AG09319 (cell line): ENCODE measurements around the gene TMEM156.

Experiments
- DNase-seq: peaks from one replicate; pipeline ENCODE4 v3.0.0-alpha.2; 2010; ENCODE audit warnings: low read depth; ENCODE audit errors: extremely low read depth
- TF ChIP-seq, protein P1 (sequence below): IDR thresholded peaks from 2 replicates; pipeline ENCODE4 v1.5.1; 2011; ENCODE audit warnings: low read depth, mild to moderate bottlenecking, inconsistent platforms, low read length, moderate library complexity

Gene TMEM156

GRCh38 chr4:38926896-38927295, 105.3 kb downstream of the TMEM156 start:
- DNase-seq, result no peak
- TF ChIP-seq, protein P1, sequence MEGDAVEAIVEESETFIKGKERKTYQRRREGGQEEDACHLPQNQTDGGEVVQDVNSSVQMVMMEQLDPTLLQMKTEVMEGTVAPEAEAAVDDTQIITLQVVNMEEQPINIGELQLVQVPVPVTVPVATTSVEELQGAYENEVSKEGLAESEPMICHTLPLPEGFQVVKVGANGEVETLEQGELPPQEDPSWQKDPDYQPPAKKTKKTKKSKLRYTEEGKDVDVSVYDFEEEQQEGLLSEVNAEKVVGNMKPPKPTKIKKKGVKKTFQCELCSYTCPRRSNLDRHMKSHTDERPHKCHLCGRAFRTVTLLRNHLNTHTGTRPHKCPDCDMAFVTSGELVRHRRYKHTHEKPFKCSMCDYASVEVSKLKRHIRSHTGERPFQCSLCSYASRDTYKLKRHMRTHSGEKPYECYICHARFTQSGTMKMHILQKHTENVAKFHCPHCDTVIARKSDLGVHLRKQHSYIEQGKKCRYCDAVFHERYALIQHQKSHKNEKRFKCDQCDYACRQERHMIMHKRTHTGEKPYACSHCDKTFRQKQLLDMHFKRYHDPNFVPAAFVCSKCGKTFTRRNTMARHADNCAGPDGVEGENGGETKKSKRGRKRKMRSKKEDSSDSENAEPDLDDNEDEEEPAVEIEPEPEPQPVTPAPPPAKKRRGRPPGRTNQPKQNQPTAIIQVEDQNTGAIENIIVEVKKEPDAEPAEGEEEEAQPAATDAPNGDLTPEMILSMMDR, result no peak

- DNase-seq, result no peak
- TF ChIP-seq, protein P1, result no peak
Measured at GRCh38 chr4:38925492-38926413, 106.5 kb downstream of the TMEM156 start.

GRCh38 chr4:38924353-38924752, 107.9 kb downstream of the TMEM156 start:
- TF ChIP-seq, protein P1, result no peak
- DNase-seq, result no peak

DNA sequence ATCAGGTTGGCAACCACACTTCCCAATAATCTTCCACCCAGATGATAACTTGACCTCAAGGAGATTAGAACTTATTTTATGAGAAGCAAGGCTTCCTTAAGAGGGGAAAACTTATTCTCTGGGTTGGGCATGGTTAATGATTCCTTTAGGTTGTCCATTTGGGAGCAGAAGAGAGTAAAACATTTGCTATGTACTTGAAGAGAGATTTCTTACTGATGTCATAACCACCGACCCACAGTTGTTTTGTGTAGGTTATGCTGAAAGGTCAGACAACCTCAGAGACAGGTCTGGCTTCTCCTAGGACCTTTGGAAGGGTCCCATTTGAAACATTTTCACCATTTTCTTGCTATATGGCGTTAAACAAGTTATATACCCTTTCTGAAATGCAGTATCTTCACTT, 108.5 kb downstream of the TMEM156 start:
- TF ChIP-seq, protein P1, result no peak
- DNase-seq, result no peak

- TF ChIP-seq, protein P1, result no peak
- DNase-seq, result no peak
Measured at GRCh38 chr4:38921151-38921550, 111.1 kb downstream of the TMEM156 start.

DNA sequence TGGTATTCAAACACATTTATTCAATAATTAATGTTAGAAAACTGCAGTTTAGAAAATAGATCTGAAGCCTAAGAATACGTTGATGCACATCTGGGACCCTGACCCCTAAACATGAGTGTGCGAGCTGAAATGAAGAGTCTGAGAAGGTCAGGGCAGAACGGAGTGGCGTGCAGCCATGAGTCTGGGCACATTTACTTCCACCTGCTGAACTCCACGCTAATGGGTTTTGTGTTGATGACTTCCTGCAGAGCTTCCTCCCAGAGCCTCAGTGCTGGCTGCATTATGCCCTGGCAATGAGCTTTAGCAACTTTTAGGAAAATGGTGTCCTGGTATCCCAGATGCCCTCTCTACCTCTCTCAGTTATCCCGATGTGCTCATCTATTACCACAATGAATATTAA, 111.5 kb downstream of the TMEM156 start:
- TF ChIP-seq, protein P1, result no peak
- DNase-seq, result no peak

GRCh38 chr4:38920186-38920585, 112.0 kb downstream of the TMEM156 start:
- TF ChIP-seq, protein P1, result no peak
- no peak for DNase-seq
